IMR-90 (cell line): ENCODE measurements around the gene FUBP3. TPM values are rescaled to one million over a fixed set of nuclear protein-coding genes. Genes with fewer than 3 reads are reported as not detected.

Experiments
- ATAC-seq: fragments of 200-7000 bp; cut with Tn5 transposase; 2 replicates; pipeline ENCODE4 v1.9.1; 2020; ENCODE audit warnings: low read depth, mild to moderate bottlenecking, moderate library complexity
- BruUV-seq: library from RNA; stranded (reverse); fragments of 400-500 nt; replicated peaks from 2 replicates; lab custom pipeline; 2021; lab: Mats Ljungman, UMichigan
- CTCF ChIA-PET: fragments of 300-600 bp; formaldehyde crosslinking; extraction: SDS; loops from one replicate; lab custom pipeline; 2021; ENCODE audit warnings: antibody characterized with exemption; lab: Yijun Ruan, JAX
- POLR2A ChIA-PET: fragments of 300-600 bp; sonication (Branson Sonifier 250); formaldehyde crosslinking; loops from one replicate; lab custom pipeline; 2022; ENCODE audit warnings: antibody characterized with exemption; ENCODE audit not compliant: unreplicated experiment; lab: Charles Lee
- DNase-seq: peaks from one replicate; pipeline ENCODE4 v3.0.0; 2013
- H2AFZ ChIP-seq: replicated peaks from 2 replicates; pipeline ENCODE3; 2013; ENCODE audit warnings: low read length, mild to moderate bottlenecking; ENCODE audit not compliant: poor library complexity
- H2AK5ac ChIP-seq: 2 replicates; pipeline ENCODE4 v1.6.1; 2013; ENCODE audit warnings: low read depth, low read length, inconsistent platforms
- H2AK9ac ChIP-seq: replicated peaks from 2 replicates; pipeline ENCODE3; 2013; ENCODE audit warnings: mild to moderate bottlenecking, low read depth, low read length, moderate library complexity; ENCODE audit not compliant: poor library complexity
- H2BK120ac ChIP-seq: 2 replicates; pipeline ENCODE4 v1.6.1; 2013; ENCODE audit warnings: low read depth, low read length, inconsistent platforms
- H2BK15ac ChIP-seq: 3 replicates; pipeline ENCODE4 v1.6.1; 2013; ENCODE audit warnings: low read depth, low read length, inconsistent platforms
- H2BK20ac ChIP-seq: 2 replicates; pipeline ENCODE4 v1.6.1; 2013; ENCODE audit warnings: low read depth, mild to moderate bottlenecking, inconsistent platforms, low read length, moderate library complexity
- H2BK5ac ChIP-seq: 2 replicates; pipeline ENCODE4 v1.6.1; 2013; ENCODE audit warnings: mild to moderate bottlenecking, low read depth, low read length, inconsistent platforms; ENCODE audit not compliant: poor library complexity, severe bottlenecking
- H3K14ac ChIP-seq: replicated peaks from 2 replicates; pipeline ENCODE4 v1.6.1; 2013; ENCODE audit warnings: low read depth, low read length, inconsistent platforms
- H3K18ac ChIP-seq: 2 replicates; pipeline ENCODE4 v1.6.1; 2013; ENCODE audit warnings: low read depth, low read length, control low read depth
- H3K23ac ChIP-seq: 2 replicates; pipeline ENCODE4 v1.6.1; 2013; ENCODE audit warnings: low read depth, low read length, inconsistent platforms
- H3K27ac ChIP-seq: 2 replicates; pipeline ENCODE4 v1.5.1; 2013; ENCODE audit warnings: mild to moderate bottlenecking, control low read depth, low read length; ENCODE audit not compliant: insufficient read depth
- H3K27me3 ChIP-seq: 2 replicates; pipeline ENCODE4 v1.6.1; 2013; ENCODE audit warnings: low read length; ENCODE audit not compliant: control insufficient read depth, insufficient read depth
- H3K36me3 ChIP-seq: 2 replicates; pipeline ENCODE4 v1.6.1; 2013; ENCODE audit warnings: low read length, mixed read lengths; ENCODE audit not compliant: control insufficient read depth, insufficient read depth
- H3K4ac ChIP-seq: 2 replicates; pipeline ENCODE4 v1.6.1; 2013; ENCODE audit warnings: low read depth, low read length, inconsistent platforms
- H3K4me1 ChIP-seq: 2 replicates; pipeline ENCODE4 v1.6.1; 2013; ENCODE audit warnings: low read length, mixed read lengths; ENCODE audit not compliant: control insufficient read depth, insufficient read depth
- H3K4me2 ChIP-seq: 2 replicates; pipeline ENCODE4 v1.6.1; 2013; ENCODE audit warnings: low read depth, mild to moderate bottlenecking, control low read depth, low read length, moderate library complexity
- H3K4me3 ChIP-seq: 2 replicates; pipeline ENCODE4 v1.5.1; 2013; ENCODE audit warnings: low read depth, mild to moderate bottlenecking, control low read depth, low read length, moderate library complexity; ENCODE audit not compliant: insufficient read depth
- H3K56ac ChIP-seq: 2 replicates; pipeline ENCODE4 v1.6.1; 2013; ENCODE audit warnings: low read length, inconsistent platforms; ENCODE audit not compliant: insufficient read depth; ENCODE audit errors: extremely low read depth
- H3K79me1 ChIP-seq, 2 experiments: 2 replicates each; pipeline ENCODE4 v1.6.1; 2013; ENCODE audit warnings: low read length in 2 of 2, inconsistent platforms in 1 of 2, low read depth in 1 of 2
- H3K9ac ChIP-seq: 2 replicates; pipeline ENCODE4 v1.6.1; 2013; ENCODE audit warnings: low read depth, low read length, control low read depth
- H3K9me1 ChIP-seq: 2 replicates; pipeline ENCODE4 v1.6.1; 2013; ENCODE audit warnings: low read length, inconsistent platforms; ENCODE audit not compliant: insufficient read depth
- H3K9me3 ChIP-seq: 2 replicates; pipeline ENCODE4 v1.6.1; 2013; ENCODE audit warnings: low read length; ENCODE audit not compliant: control insufficient read depth, insufficient read depth
- H4K20me1 ChIP-seq: 2 replicates; pipeline ENCODE4 v1.6.1; 2013; ENCODE audit warnings: low read length, inconsistent platforms; ENCODE audit not compliant: insufficient read depth
- H4K5ac ChIP-seq: 2 replicates; pipeline ENCODE4 v1.6.1; 2013; ENCODE audit warnings: mild to moderate bottlenecking, low read depth, low read length, control low read depth
- H4K8ac ChIP-seq, 2 experiments: 2 replicates each; pipeline ENCODE4 v1.6.1; 2013; ENCODE audit warnings: low read depth in 2 of 2, low read length in 2 of 2, control low read depth in 1 of 2, inconsistent platforms in 1 of 2
- H4K91ac ChIP-seq: 2 replicates; pipeline ENCODE4 v1.6.1; 2013; ENCODE audit warnings: low read depth, low read length, inconsistent platforms; ENCODE audit not compliant: insufficient read depth
- BHLHE40 ChIP-seq: fragments of 150-350 bp; IDR thresholded peaks from 2 replicates; pipeline ENCODE4 v1.6.1; 2016; ENCODE audit warnings: mild to moderate bottlenecking, low read depth, low read length
- CEBPB ChIP-seq: IDR thresholded peaks from 2 replicates; pipeline ENCODE4 v1.6.1; 2012; ENCODE audit warnings: low read depth, low read length, improper control_type of control experiment
- CHD1 ChIP-seq: IDR thresholded peaks from 2 replicates; pipeline ENCODE4 v1.6.1; 2012; ENCODE audit warnings: low read depth, low read length, improper control_type of control experiment
- CTCF ChIP-seq: conservative IDR thresholded peaks from 2 replicates; pipeline ENCODE4 v1.5.1; 2012; ENCODE audit warnings: mild to moderate bottlenecking, low read depth, low read length, improper control_type of control experiment
- ELK1 ChIP-seq: fragments of 150-350 bp; IDR thresholded peaks from 2 replicates; pipeline ENCODE4 v1.6.1; 2016; ENCODE audit warnings: low read depth, mild to moderate bottlenecking, low read length, moderate library complexity, borderline replicate concordance
- FOS ChIP-seq: fragments of 150-350 bp; IDR thresholded peaks from 2 replicates; pipeline ENCODE4 v1.6.1; 2016; ENCODE audit warnings: low read depth, low read length
- MAFK ChIP-seq: IDR thresholded peaks from 2 replicates; pipeline ENCODE4 v1.6.1; 2012; ENCODE audit warnings: low read depth, low read length, improper control_type of control experiment
- MAZ ChIP-seq: IDR thresholded peaks from 2 replicates; pipeline ENCODE4 v1.6.1; 2012; ENCODE audit warnings: low read depth, mild to moderate bottlenecking, low read length, improper control_type of control experiment, moderate library complexity, borderline replicate concordance
- MXI1 ChIP-seq: IDR thresholded peaks from 2 replicates; pipeline ENCODE4 v1.6.1; 2012; ENCODE audit warnings: low read depth, mild to moderate bottlenecking, low read length, moderate library complexity, borderline replicate concordance
- NFE2L2 ChIP-seq: fragments of 150-350 bp; IDR thresholded peaks from 2 replicates; pipeline ENCODE4 v1.6.1; 2016; ENCODE audit warnings: low read depth, mild to moderate bottlenecking, low read length
- POLR2A ChIP-seq: IDR thresholded peaks from 2 replicates; pipeline ENCODE4 v1.6.1; 2012; ENCODE audit warnings: mild to moderate bottlenecking, low read depth, low read length
- RAD21 ChIP-seq: IDR thresholded peaks from 2 replicates; pipeline ENCODE4 v1.6.1; 2012; ENCODE audit warnings: low read length, improper control_type of control experiment
- RCOR1 ChIP-seq: IDR thresholded peaks from 2 replicates; pipeline ENCODE4 v1.6.1; 2012; ENCODE audit warnings: mild to moderate bottlenecking, low read length, improper control_type of control experiment; ENCODE audit not compliant: insufficient replicate concordance
- RFX5 ChIP-seq: IDR thresholded peaks from 2 replicates; pipeline ENCODE4 v1.8.0; 2012; ENCODE audit warnings: low read depth, mild to moderate bottlenecking, low read length, moderate library complexity
- SMC3 ChIP-seq: fragments of 150-350 bp; IDR thresholded peaks from 2 replicates; pipeline ENCODE4 v1.6.1; 2016; ENCODE audit warnings: low read depth, mild to moderate bottlenecking, antibody characterized with exemption, low read length, moderate library complexity
- USF2 ChIP-seq: fragments of 150-350 bp; IDR thresholded peaks from 2 replicates; pipeline ENCODE4 v1.6.1; 2017; ENCODE audit warnings: mild to moderate bottlenecking, antibody characterized with exemption, low read length, low read depth
- WGBS, 2 experiments: methylation state at CpG; one replicate each; pipeline versions ENCODE4 v1.1.5 to v1.1.7; 2013; ENCODE audit warnings: missing lambda C conversion rate in 2 of 2; ENCODE audit not compliant: insufficient read length in 1 of 2; ENCODE audit errors: extremely low coverage in 2 of 2; 5-methylcytosine and 5-hydroxymethylcytosine counted together
- dilution Hi-C: fragments of 300-500 bp; cut with HindIII; formaldehyde crosslinking; loops from one replicate; pipeline ENCODE4 v1.14.3; 2018; ENCODE audit warnings: low sequenced_read_pairs; ENCODE audit not compliant: unreplicated experiment
- in situ Hi-C: fragments of 300-500 bp; cut with MboI; formaldehyde crosslinking; loops from 3 replicates; pipeline ENCODE4 v1.14.3; 2019; ENCODE audit warnings: low sequenced_read_pairs, inconsistent platforms, mixed read lengths
- intact Hi-C: fragments of 100-400 bp; cut with micrococcal nuclease; formaldehyde crosslinking; loops from 2 replicates; pipeline ENCODE4 v1.10.0; 2022
- polyA plus RNA-seq, 3 experiments: library from polyadenylated mRNA; depleted of rRNA; stranded (reverse); fragments of >200 nt; gene quantifications; 2 replicates each; pipeline ENCODE4 v1.2.3, GENCODE V29; 2012; ENCODE audit warnings: low replicate concordance in 1 of 3
- total RNA-seq: library from RNA; depleted of rRNA; stranded (reverse); fragments of >200 nt; gene quantifications from 2 replicates; pipeline ENCODE4 v1.2.3, GENCODE V29; 2012

The FUBP3 gene
- total and polyA plus RNA-seq, 2 of the 4 experiments (the other 2 are of a cell fraction), result 32.3 to 50.1 TPM

GRCh38 chr9:130661451-130662098 lies 82.2 kb downstream of the FUBP3 start:
- TF ChIP-seq ELK1 (no peak), CEBPB (no peak), CHD1 (no peak), SMC3 (no peak), RCOR1 (no peak), POLR2A (no peak), CTCF (no peak), USF2 (no peak), FOS (no peak), NFE2L2 (no peak), MAZ (no peak), MXI1 (no peak), MAFK (no peak), BHLHE40 (no peak), RFX5 (no peak), RAD21 (no peak)
- dilution Hi-C loops, result no loop called here
- intact Hi-C loops, result no loop called here
- in situ Hi-C loops, result loop anchor here (25.0 kb wide), 1 partner anchor 549 kb away; no protein-coding TSS in a partner anchor
- no peak overlapping the region; the same call in 1 of the 2 replicates for H3K23ac ChIP-seq
- ATAC-seq (no peak), DNase-seq (no peak)
- H4K5ac ChIP-seq, result no peak overlapping the region
- no peak overlapping the region for H2AK9ac ChIP-seq
- no peak overlapping the region for H3K27ac ChIP-seq
- peaks cover 7% of the 10 kb centered on the region; the same call in 1 of the 2 replicates for H3K9me3 ChIP-seq
- 0 out of 2 replicates have a peak, but pooled peaks cover 6% of the 10 kb centered on the region for H4K20me1 ChIP-seq
- no peaks in the 10 kb centered on the region; the same call in 1 of the 2 replicates for H3K4me1 ChIP-seq
- H2AK5ac ChIP-seq, result no peak overlapping the region
- H3K36me3 ChIP-seq, result no peaks in the 10 kb centered on the region
- no TSS peak for BruUV-seq
- WGBS, 2 experiments, result 1% methylated on average over 19 of the region's 47 CpGs; no CpG with 5 or more reads in 1 of the 2 experiments
- no peak overlapping the region for H2BK20ac ChIP-seq
- H3K4me2 ChIP-seq, result no peak overlapping the region
- no peak overlapping the region for H3K14ac ChIP-seq
- H3K27me3 ChIP-seq, result peaks cover 97% of the 10 kb centered on the region
- H3K4me3 ChIP-seq, result no peak overlapping the region
- no peak overlapping the region for H2AFZ ChIP-seq
- POLR2A ChIA-PET, result no interaction called here
- H4K8ac ChIP-seq, result no peak overlapping the region
- H2BK5ac ChIP-seq, result no peak overlapping the region
- CTCF ChIA-PET, result no interaction called here
- no peak overlapping the region for H3K18ac ChIP-seq
- H3K9ac ChIP-seq, result no peak overlapping the region
- H3K4ac ChIP-seq, result no peak overlapping the region
- no peaks in the 10 kb centered on the region for H3K79me1 ChIP-seq
- no peak overlapping the region for H2BK120ac ChIP-seq
- no peak overlapping the region for H3K56ac ChIP-seq
- no peak overlapping the region for H2BK15ac ChIP-seq
- no peak overlapping the region for H4K91ac ChIP-seq
- no peaks in the 10 kb centered on the region for H3K9me1 ChIP-seq
